Endothelial cell of umbilical vein (primary cell): ENCODE data around the gene USP36. TPM values are rescaled to one million over a fixed set of nuclear protein-coding genes. Genes with fewer than 3 reads are reported as not detected.

Experiments
- BruUV-seq: library from RNA; stranded (reverse); fragments of 400-500 nt; replicated peaks from 2 replicates; lab custom pipeline; 2021; lab: Mats Ljungman, UMichigan
- CTCF ChIA-PET: fragments of 300-600, 350-600 bp; sonication (Branson Sonifier 250); formaldehyde crosslinking; loops from one replicate; lab custom pipeline; 2021; ENCODE audit warnings: antibody characterized with exemption, inconsistent platforms; lab: Charles Lee
- POLR2A ChIA-PET: fragments of 300-600, 350-600 bp; sonication (Branson Sonifier 250); formaldehyde crosslinking; loops from one replicate; lab custom pipeline; 2021; ENCODE audit warnings: antibody characterized with exemption, inconsistent platforms; lab: Charles Lee
- DNase-seq: peaks from one replicate; pipeline ENCODE4 v3.0.0-alpha.2; 2011; ENCODE audit warnings: low read depth, low spot score
- FAIRE-seq: peaks from 2 replicates; lab custom pipeline; 2011; peaks lifted over from hg19 to GRCh38; lab: Jason Lieb, UNC
- H2AFZ ChIP-seq: 2 replicates; pipeline ENCODE4 v1.6.0; 2012; ENCODE audit warnings: low read depth, low read length, control low read depth, inconsistent platforms
- H3K27ac ChIP-seq: 2 replicates; pipeline ENCODE4 v1.5.1; 2011; ENCODE audit warnings: low read depth, mild to moderate bottlenecking, control low read depth, low read length, moderate library complexity; ENCODE audit not compliant: insufficient read depth
- H3K27me3 ChIP-seq, 2 experiments: 2 replicates each; pipeline versions ENCODE4 v1.6.0 to v1.6.1; 2011; ENCODE audit warnings: low read length in 2 of 2, mixed read lengths in 1 of 2; ENCODE audit not compliant: control insufficient read depth in 2 of 2, insufficient read depth in 2 of 2
- H3K36me3 ChIP-seq, 2 experiments: 2 replicates in 1 of 2; 3 replicates in 1 of 2; pipeline ENCODE4 v1.5.1; 2011; ENCODE audit warnings: low read length in 2 of 2, mild to moderate bottlenecking in 1 of 2, moderate library complexity in 1 of 2; ENCODE audit not compliant: control insufficient read depth in 2 of 2, insufficient read depth in 2 of 2; ENCODE audit errors: extremely low read depth in 1 of 2
- H3K4me1 ChIP-seq: 3 replicates; pipeline ENCODE4 v1.5.1; 2011; ENCODE audit warnings: mild to moderate bottlenecking, low read length; ENCODE audit not compliant: control insufficient read depth, insufficient read depth; ENCODE audit errors: extremely low read depth
- H3K4me2 ChIP-seq: 2 replicates; pipeline ENCODE4 v1.6.1; 2011; ENCODE audit warnings: low read length, control low read depth, mixed read lengths; ENCODE audit not compliant: insufficient read depth
- H3K4me3 ChIP-seq, 3 experiments: fragments of 200-600 bp in 1 of 3; sonication (generic), shearing (Covaris generic) in 1 of 3; replicated peaks in 1 of 3; 2 replicates each; pipeline ENCODE4 v1.5.1; 2011 to 2016; ENCODE audit warnings: control low read depth in 3 of 3, low read length in 3 of 3, mild to moderate bottlenecking in 2 of 3, inconsistent platforms in 1 of 3, low read depth in 1 of 3, moderate library complexity in 1 of 3; ENCODE audit not compliant: insufficient read depth in 1 of 3
- H3K79me2 ChIP-seq: 2 replicates; pipeline ENCODE4 v1.6.0; 2012; ENCODE audit warnings: low read length, inconsistent platforms; ENCODE audit not compliant: control insufficient read depth, insufficient read depth
- H3K9ac ChIP-seq: replicated peaks from 2 replicates; pipeline ENCODE3; 2011; ENCODE audit warnings: low read length, control low read depth; ENCODE audit not compliant: insufficient read depth; ENCODE audit errors: extremely low read depth
- H3K9me1 ChIP-seq: replicated peaks from 3 replicates; pipeline ENCODE4 v1.6.0; 2011; ENCODE audit warnings: mild to moderate bottlenecking, low read length; ENCODE audit not compliant: control insufficient read depth, insufficient read depth; ENCODE audit errors: extremely low read depth
- H3K9me3 ChIP-seq: replicated peaks from 2 replicates; pipeline ENCODE4 v1.5.1; 2012; ENCODE audit warnings: low read length, inconsistent platforms; ENCODE audit not compliant: control insufficient read depth, insufficient read depth
- H4K20me1 ChIP-seq: replicated peaks from 2 replicates; pipeline ENCODE3; 2011; ENCODE audit warnings: mild to moderate bottlenecking, low read length; ENCODE audit not compliant: control insufficient read depth, insufficient read depth; ENCODE audit errors: extremely low read depth
- CTCF ChIP-seq, 2 donors: IDR thresholded peaks; 1 replicate in 1 of 2; 2 replicates in 1 of 2; pipeline ENCODE4 v1.5.1; 2011; ENCODE audit warnings: low read length in 2 of 2, mild to moderate bottlenecking in 2 of 2, moderate library complexity in 2 of 2, control low read depth in 1 of 2, inconsistent platforms in 1 of 2, low read depth in 1 of 2; ENCODE audit not compliant: insufficient read depth in 1 of 2; ENCODE audit errors: extremely low read depth in 1 of 2
- EZH2 ChIP-seq: IDR thresholded peaks from 2 replicates; pipeline ENCODE4 v1.6.1; 2012; ENCODE audit warnings: borderline replicate concordance, low read depth, mild to moderate bottlenecking, moderate library complexity, low read length, inconsistent platforms; ENCODE audit not compliant: severe bottlenecking
- FOS ChIP-seq: IDR thresholded peaks from 2 replicates; pipeline ENCODE4 v1.6.1; 2011; ENCODE audit warnings: mild to moderate bottlenecking, low read length, moderate library complexity, borderline replicate concordance; ENCODE audit not compliant: insufficient read depth
- GATA2 ChIP-seq: IDR thresholded peaks from 2 replicates; pipeline ENCODE4 v1.7.0; 2011; ENCODE audit warnings: low read depth, mild to moderate bottlenecking, moderate library complexity, mixed read lengths, low read length; ENCODE audit not compliant: insufficient read length, insufficient read depth
- JUN ChIP-seq: IDR thresholded peaks from 2 replicates; pipeline ENCODE4 v1.6.1; 2011; ENCODE audit warnings: borderline replicate concordance, low read depth; ENCODE audit not compliant: insufficient read length, insufficient read depth
- MAX ChIP-seq: IDR thresholded peaks from 2 replicates; pipeline ENCODE4 v1.6.1; 2011; ENCODE audit not compliant: insufficient read depth, insufficient read length
- MYC ChIP-seq: IDR thresholded peaks from one replicate; pipeline ENCODE4 v1.6.1; 2011; ENCODE audit warnings: mild to moderate bottlenecking, low read depth, low read length
- POLR2A ChIP-seq: IDR thresholded peaks from 2 replicates; pipeline ENCODE4 v1.6.1; 2012; ENCODE audit warnings: low read depth, mild to moderate bottlenecking, control low read depth, low read length
- POLR2AphosphoS5 ChIP-seq: IDR thresholded peaks from 2 replicates; pipeline ENCODE4 v1.6.1; 2012; ENCODE audit warnings: low read depth, mild to moderate bottlenecking, control low read depth, low read length, moderate library complexity; ENCODE audit not compliant: insufficient read depth
- dilution Hi-C: fragments of 300-500 bp; cut with MboI; formaldehyde crosslinking; loops from one replicate; pipeline ENCODE4 v1.15.0; 2019; ENCODE audit warnings: low sequenced_read_pairs; ENCODE audit not compliant: extremely low pct_ligation_motif_present
- intact Hi-C: fragments of 100-400 bp; cut with micrococcal nuclease; formaldehyde crosslinking; loops from one replicate; pipeline ENCODE4 v1.10.0; 2022
- polyA plus RNA-seq, 4 experiments: library from polyadenylated mRNA; depleted of rRNA in 3 of 4; stranded (reverse) in 3 of 4; unstranded in 1 of 4; fragments of >200 nt; gene quantifications; 2 replicates each; pipeline versions ENCODE4 v1.2.1 to v1.2.3, GENCODE V29; 2011 to 2012; ENCODE audit warnings: missing spikeins in 1 of 4
- total RNA-seq: library from RNA; stranded (reverse); gene quantifications from 2 replicates; pipeline ENCODE4 v1.2.3, GENCODE V29; 2021

Gene USP36
- total and polyA plus RNA-seq, 2 donors (not counting 3 experiments of a cell fraction or from before 2014, with no cell fraction given): 29.8 to 46.6 TPM

GRCh38 chr17:78888941-78889518 lies 48.4 kb upstream of the USP36 start:
- H3K36me3 ChIP-seq: peaks cover 0 to 7% of the 10 kb centered on the region in 2 experiments
- H3K79me2 ChIP-seq: peaks cover 7% of the 10 kb centered on the region
- H3K9me3 ChIP-seq: no peaks in the 10 kb centered on the region
- TSS peak; percentile 4 for BruUV-seq
- ChIA-PET POLR2A (no interaction called here), CTCF (interaction anchor here (2.2 kb wide), 1 partner anchor 23 kb away, joined by 9 read pairs; no protein-coding TSS in a partner anchor)
- no peak overlapping the region for H3K9ac ChIP-seq
- no peak overlapping the region for H3K4me2 ChIP-seq
- H4K20me1 ChIP-seq: no peaks in the 10 kb centered on the region
- intact Hi-C loops (no loop called here), dilution Hi-C loops (no loop called here)
- TF ChIP-seq JUN (no peak), FOS (no peak), POLR2AphosphoS5 (no peak), POLR2A (no peak)
- H3K9me1 ChIP-seq: no peaks in the 10 kb centered on the region
- no peak overlapping the region for H3K4me3 ChIP-seq
- no peak for FAIRE-seq
- peaks cover 10% of the 10 kb centered on the region for H3K4me1 ChIP-seq
- no peak overlapping the region for H2AFZ ChIP-seq
- H3K27me3 ChIP-seq: no peaks in the 10 kb centered on the region
- DNase-seq: no peak
- H3K27ac ChIP-seq: no peak overlapping the region

GRCh38 chr17:78886954-78887353 lies 46.3 kb upstream of the USP36 start:
- Histone ChIP-seq H3K27ac (no peak overlapping the region), H3K36me3 (no peaks in the 10 kb centered on the region), H4K20me1 (no peaks in the 10 kb centered on the region), H2AFZ (no peak overlapping the region), H3K9me1 (no peaks in the 10 kb centered on the region), H3K4me3 (no peak overlapping the region), H3K27me3 (no peaks in the 10 kb centered on the region), H3K9ac (no peak overlapping the region), H3K4me2 (no peak overlapping the region), H3K79me2 (peaks cover 13% of the 10 kb centered on the region), H3K4me1 (peaks cover 28% of the 10 kb centered on the region), H3K9me3 (no peaks in the 10 kb centered on the region)
- no TSS peak for BruUV-seq
- CTCF ChIA-PET: interaction anchor here (0.7 to 2.4 kb wide), 4 partner anchors 14 to 84 kb away, joined by 3 to 13 read pairs (median 4); no protein-coding TSS in a partner anchor
- dilution Hi-C loops (no loop called here), intact Hi-C loops (no loop called here)
- DNase-seq (no peak), FAIRE-seq (no peak)
- no peak for TF ChIP-seq GATA2
- TF ChIP-seq MYC: no peak
- TF ChIP-seq POLR2AphosphoS5: no peak
- no peak for TF ChIP-seq EZH2
- TF ChIP-seq POLR2A: no peak
- TF ChIP-seq MAX: no peak
- no peak for TF ChIP-seq JUN
- no peak for TF ChIP-seq CTCF (IDR thresholded peaks at IDR 0.05; ENCODE audit: extremely low read depth in 1 of 2, insufficient read depth in 1 of 2, low read depth in 1 of 2, low read length in 2 of 2)
- no peak for TF ChIP-seq FOS
- POLR2A ChIA-PET: no interaction called here
